SK-N-MC (cell line): Measurements from ENCODE around the gene GINS2.

Experiments used
- EZH2 ChIP-seq: fragments of 200-600 bp; sonication (generic); IDR thresholded peaks from one replicate; pipeline ENCODE4 v1.6.1; 2017; ENCODE audit warnings: antibody characterized with exemption
- POLR2AphosphoS5 ChIP-seq: IDR thresholded peaks from 2 replicates; pipeline ENCODE4 v1.6.1; 2012; ENCODE audit warnings: mild to moderate bottlenecking, low read depth, low read length, borderline replicate concordance

DNA sequence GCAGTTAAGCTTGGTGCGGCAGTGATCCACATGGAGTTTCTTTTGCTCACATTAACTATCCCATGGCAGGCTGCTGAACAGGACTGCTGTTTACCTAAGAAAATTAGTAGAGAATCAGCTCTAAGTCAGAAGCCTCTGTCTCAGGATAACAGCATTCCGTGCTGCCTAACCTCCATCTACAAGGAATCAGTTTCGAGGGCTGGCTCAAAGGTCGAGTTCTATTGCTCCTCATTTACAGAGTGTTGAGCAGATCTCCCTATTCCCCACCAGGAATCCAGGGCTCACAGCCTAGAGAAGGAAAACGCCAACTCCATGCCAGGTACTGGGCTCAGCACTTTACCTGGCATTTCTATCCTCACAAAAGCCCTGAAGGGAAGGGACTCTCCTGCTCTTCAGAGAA is 9.9 kb downstream of the GINS2 start:
- no peak for TF ChIP-seq EZH2
- no peak for TF ChIP-seq POLR2AphosphoS5
